HCT116 (cell line): Measurements from ENCODE around the gene GIPR. TPM values are rescaled to one million over a fixed set of nuclear protein-coding genes. Genes with fewer than 3 reads are reported as not detected.

Source experiments
- ATAC-seq: fragments of 200-7000 bp; cut with Tn5 transposase; 2 replicates; pipeline ENCODE4 v1.9.1; 2020; ENCODE audit warnings: mild to moderate bottlenecking, moderate library complexity
- BruUV-seq: library from RNA; stranded (reverse); fragments of 400-500 nt; replicated peaks from 2 replicates; lab custom pipeline; 2021; lab: Mats Ljungman, UMichigan
- CTCF ChIA-PET: fragments of 300-600 bp; sonication (Branson Sonifier 250); formaldehyde crosslinking; loops from one replicate; lab custom pipeline; 2021; ENCODE audit warnings: antibody characterized with exemption; lab: Charles Lee
- POLR2A ChIA-PET: fragments of 300-600, 350-600 bp; sonication (Branson Sonifier 250); formaldehyde crosslinking; loops from one replicate; lab custom pipeline; 2021; ENCODE audit warnings: antibody characterized with exemption; lab: Charles Lee
- RAD21 ChIA-PET, 2 experiments: fragments of 300-600 bp; sonication (Branson Sonifier 250); formaldehyde crosslinking; loops; one replicate each; lab custom pipeline; 2023; ENCODE audit warnings: low total read pairs in 2 of 2; ENCODE audit not compliant: uncharacterized antibody in 2 of 2, unreplicated experiment in 2 of 2, low non-redundant PET in 1 of 2; lab: Charles Lee
- DNase-seq: peaks from one replicate; pipeline ENCODE4 v3.0.0-alpha.2; 2010; ENCODE audit warnings: low read depth, low spot score
- H2AFZ ChIP-seq: fragments of 200-600 bp; shearing (Covaris generic), sonication (generic); 2 replicates; pipeline ENCODE4 v1.6.1; 2017; ENCODE audit warnings: low read depth, mixed run types, mixed read lengths, antibody characterized with exemption, low read length; ENCODE audit not compliant: poor library complexity, severe bottlenecking
- H3K27ac ChIP-seq: 2 replicates; pipeline ENCODE4 v1.5.1; 2012; ENCODE audit warnings: low read depth, low read length
- H3K27me3 ChIP-seq: fragments of 200-600 bp; sonication (generic); 2 replicates; pipeline ENCODE4 v1.6.1; 2016; ENCODE audit warnings: mixed run types, low read length, mixed read lengths; ENCODE audit not compliant: insufficient read depth
- H3K36me3 ChIP-seq, 2 experiments: fragments of 200-500 bp in 1 of 2; fragments of 200-600 bp in 1 of 2; sonication (Bioruptor generic) in 1 of 2; sonication (generic) in 1 of 2; 2 replicates each; pipeline versions ENCODE4 v1.5.1 to v1.6.1; 2014 to 2016; ENCODE audit warnings: low read length in 2 of 2, inconsistent platforms in 1 of 2, mixed read lengths in 1 of 2, mixed run types in 1 of 2; ENCODE audit not compliant: insufficient read depth in 2 of 2, control insufficient read depth in 1 of 2
- H3K4me1 ChIP-seq, 2 experiments: fragments of 200-600 bp in 1 of 2; sonication (generic) in 1 of 2; 2 replicates each; pipeline versions ENCODE4 v1.5.1 to v1.6.1; 2012 to 2017; ENCODE audit warnings: low read length in 2 of 2, inconsistent platforms in 1 of 2, mild to moderate bottlenecking in 1 of 2, mixed read lengths in 1 of 2, mixed run types in 1 of 2, moderate library complexity in 1 of 2; ENCODE audit not compliant: insufficient read depth in 2 of 2, control insufficient read depth in 1 of 2
- H3K4me2 ChIP-seq: fragments of 200-600 bp; sonication (generic); 2 replicates; pipeline ENCODE4 v1.6.1; 2017; ENCODE audit warnings: mixed run types, low read length, mixed read lengths
- H3K4me3 ChIP-seq, 2 experiments: fragments of 200-600 bp in 1 of 2; sonication (generic) in 1 of 2; replicated peaks in 1 of 2; 2 replicates each; pipeline ENCODE4 v1.5.1; 2011 to 2016; ENCODE audit warnings: low read length in 2 of 2, control low read depth in 1 of 2, low read depth in 1 of 2, mild to moderate bottlenecking in 1 of 2, mixed read lengths in 1 of 2, mixed run types in 1 of 2
- H3K79me2 ChIP-seq: fragments of 200-600 bp; sonication (generic); 2 replicates; pipeline ENCODE4 v1.6.1; 2017; ENCODE audit warnings: mild to moderate bottlenecking, mixed run types, low read length, moderate library complexity, mixed read lengths; ENCODE audit not compliant: insufficient read depth
- H3K9ac ChIP-seq: fragments of 200-600 bp; sonication (generic); 2 replicates; pipeline ENCODE4 v1.6.1; 2016; ENCODE audit warnings: low read length, mixed read lengths
- H3K9me2 ChIP-seq: fragments of 200-600 bp; sonication (generic), shearing (Covaris generic); 2 replicates; pipeline ENCODE4 v1.6.1; 2017; ENCODE audit warnings: mixed run types, mild to moderate bottlenecking, moderate library complexity; ENCODE audit not compliant: insufficient read depth
- H3K9me3 ChIP-seq, 2 experiments: fragments of 200-500 bp in 1 of 2; fragments of 200-600 bp in 1 of 2; sonication (Bioruptor generic) in 1 of 2; sonication (generic) in 1 of 2; 2 replicates each; pipeline ENCODE4 v1.6.1; 2014 to 2017; ENCODE audit warnings: low read length in 2 of 2, mixed read lengths in 2 of 2, inconsistent platforms in 1 of 2, low read depth in 1 of 2, mild to moderate bottlenecking in 1 of 2, mixed run types in 1 of 2, moderate library complexity in 1 of 2; ENCODE audit not compliant: control insufficient read depth in 1 of 2, insufficient read depth in 1 of 2
- H4K20me1 ChIP-seq: fragments of 200-600 bp; sonication (generic), shearing (Covaris generic); 2 replicates; pipeline ENCODE4 v1.6.1; 2017; ENCODE audit warnings: mixed run types, mild to moderate bottlenecking, moderate library complexity; ENCODE audit not compliant: insufficient read depth
- EZH2phosphoT487 ChIP-seq: fragments of 200-600 bp; IDR thresholded peaks from 2 replicates; pipeline ENCODE4 v1.6.1; 2018; ENCODE audit warnings: antibody characterized with exemption, borderline replicate concordance
- RAD21 ChIP-seq: IDR thresholded peaks from 2 replicates; pipeline ENCODE4 v1.6.1; 2012; ENCODE audit warnings: low read depth, mild to moderate bottlenecking
- ZFX ChIP-seq: fragments of 450-650 bp; IDR thresholded peaks from 2 replicates; pipeline ENCODE4 v1.6.1; 2017
- intact Hi-C: fragments of 100-400 bp; cut with micrococcal nuclease; formaldehyde crosslinking; loops from 2 replicates; pipeline ENCODE4 v1.10.0; 2022
- total RNA-seq: library from RNA; stranded (reverse); gene quantifications from one replicate; pipeline ENCODE4 v1.2.1, GENCODE V29; 2021; ENCODE audit not compliant: unreplicated experiment
- TF ChIP-seq, protein P1 (sequence below), 3 experiments: fragments of 200-600 bp in 1 of 3; sonication (generic) in 1 of 3; IDR thresholded peaks in 2 of 3; conservative IDR thresholded peaks in 1 of 3; 2 replicates each; pipeline ENCODE4 v1.5.1; 2012 to 2017; ENCODE audit warnings: low read depth in 2 of 3, low read length in 2 of 3, antibody characterized with exemption in 1 of 3, borderline replicate concordance in 1 of 3, control low read depth in 1 of 3, mild to moderate bottlenecking in 1 of 3, mixed read lengths in 1 of 3, mixed run types in 1 of 3, moderate library complexity in 1 of 3; ENCODE audit not compliant: insufficient read depth in 1 of 3

The GIPR gene
- total RNA-seq, 1 experiment from 2014 or later: 14.1 TPM

GRCh38 chr19:45705710-45706415 is 37.8 kb downstream of the GIPR start:
- peaks cover 3 to 5% of the 10 kb centered on the region in 2 experiments; a peak in 2 of 4 replicates for H3K36me3 ChIP-seq
- ChIA-PET RAD21 (interaction anchor here in 1 of 2 experiments (0.7 kb wide), 1 partner anchor 296 kb away, joined by 3 read pairs; no protein-coding TSS in a partner anchor), POLR2A (interaction anchor here (1.6 kb wide), 1 partner anchor 13 kb away, joined by 5 read pairs; the partner anchor contains the start of gene QPCTL), CTCF (interaction anchor here (0.7 to 2.4 kb wide), 2 partner anchors 13 to 63 kb away, joined by 5 to 8 read pairs; partner anchors contain the start of genes QPCTL and SIX5)
- H3K4me2 ChIP-seq: no peak overlapping the region
- no peaks in the 10 kb centered on the region for H3K27me3 ChIP-seq
- no peak overlapping the region for H2AFZ ChIP-seq
- H3K9me2 ChIP-seq: no peaks in the 10 kb centered on the region
- H4K20me1 ChIP-seq: no peaks in the 10 kb centered on the region
- no peaks in the 10 kb centered on the region for H3K4me1 ChIP-seq
- ATAC-seq: no peak
- TF ChIP-seq RAD21 (no peak), EZH2phosphoT487 (no peak), ZFX (no peak)
- TF ChIP-seq, protein P1, sequence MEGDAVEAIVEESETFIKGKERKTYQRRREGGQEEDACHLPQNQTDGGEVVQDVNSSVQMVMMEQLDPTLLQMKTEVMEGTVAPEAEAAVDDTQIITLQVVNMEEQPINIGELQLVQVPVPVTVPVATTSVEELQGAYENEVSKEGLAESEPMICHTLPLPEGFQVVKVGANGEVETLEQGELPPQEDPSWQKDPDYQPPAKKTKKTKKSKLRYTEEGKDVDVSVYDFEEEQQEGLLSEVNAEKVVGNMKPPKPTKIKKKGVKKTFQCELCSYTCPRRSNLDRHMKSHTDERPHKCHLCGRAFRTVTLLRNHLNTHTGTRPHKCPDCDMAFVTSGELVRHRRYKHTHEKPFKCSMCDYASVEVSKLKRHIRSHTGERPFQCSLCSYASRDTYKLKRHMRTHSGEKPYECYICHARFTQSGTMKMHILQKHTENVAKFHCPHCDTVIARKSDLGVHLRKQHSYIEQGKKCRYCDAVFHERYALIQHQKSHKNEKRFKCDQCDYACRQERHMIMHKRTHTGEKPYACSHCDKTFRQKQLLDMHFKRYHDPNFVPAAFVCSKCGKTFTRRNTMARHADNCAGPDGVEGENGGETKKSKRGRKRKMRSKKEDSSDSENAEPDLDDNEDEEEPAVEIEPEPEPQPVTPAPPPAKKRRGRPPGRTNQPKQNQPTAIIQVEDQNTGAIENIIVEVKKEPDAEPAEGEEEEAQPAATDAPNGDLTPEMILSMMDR (IDR thresholded peaks at IDR 0.05 in 2 of 3, conservative IDR thresholded peaks at IDR 0.05 in 1 of 3; ENCODE audit: borderline replicate concordance in 1 of 3, insufficient read depth in 1 of 3, low read depth in 2 of 3, low read length in 2 of 3): no peak
- H3K9ac ChIP-seq: no peak overlapping the region
- peaks cover 3% of the 10 kb centered on the region; the same call in 1 of the 2 replicates for H3K79me2 ChIP-seq
- BruUV-seq: no TSS peak
- no peak overlapping the region for H3K27ac ChIP-seq
- DNase-seq: no peak
- H3K9me3 ChIP-seq: no peaks in the 10 kb centered on the region
- no peak overlapping the region for H3K4me3 ChIP-seq
- intact Hi-C loops: no loop called here
